ENCODE results near the gene KRT71.
"Not testable (repeated sequence)": the region's sequence is repeated elsewhere in the genome, so short reads cannot be mapped to it uniquely, and the experiment has no call there.

The KRT71 gene

GRCh38 chr12:52552681-52553195 is at the start of gene KRT71:
KRT71 (minus strand) TSS chr12:52553145; CDS start chr12:52553077, 68 bp downstream.
- no peak for TF ChIP-seq CTCF (IDR thresholded peaks at IDR 0.05; ENCODE audit: insufficient read depth, missing control alignments)
- no peak for DNase-seq (ENCODE audit: insufficient read length, low spot score)
- no peak for FAIRE-seq

GRCh38 chr12:52602552-52602951 is 49.6 kb upstream of the KRT71 start:
- TF ChIP-seq CTCF (IDR thresholded peaks at IDR 0.05; ENCODE audit: insufficient read depth, missing control alignments): no peak
- no peak for DNase-seq (ENCODE audit: insufficient read length, low spot score)
- FAIRE-seq: no peak

- TF ChIP-seq CTCF (IDR thresholded peaks at IDR 0.05; ENCODE audit: insufficient read depth, missing control alignments): no peak
- no peak for DNase-seq (ENCODE audit: insufficient read length, low spot score)
- no peak for FAIRE-seq
Observed at GRCh38 chr12:52601671-52602070, 48.7 kb upstream of the KRT71 start.

- DNase-seq (ENCODE audit: insufficient read length, low spot score): no peak
- FAIRE-seq: no peak
- no peak for TF ChIP-seq CTCF (IDR thresholded peaks at IDR 0.05; ENCODE audit: insufficient read depth, missing control alignments)
Observed at GRCh38 chr12:52600941-52601481, 48.1 kb upstream of the KRT71 start, which contains the start of gene KRT72. KRT72 (minus strand) TSS chr12:52601463; CDS start chr12:52601452, 11 bp downstream.

GRCh38 chr12:52600475-52600874 is 47.5 kb upstream of the KRT71 start:
- FAIRE-seq: no peak
- TF ChIP-seq CTCF (IDR thresholded peaks at IDR 0.05; ENCODE audit: insufficient read depth, missing control alignments): no peak
- DNase-seq (ENCODE audit: insufficient read length, low spot score): no peak

- no peak for TF ChIP-seq CTCF (IDR thresholded peaks at IDR 0.05; ENCODE audit: insufficient read depth, missing control alignments)
- FAIRE-seq (no peak), DNase-seq (ENCODE audit: insufficient read length, low spot score) (no peak)
Observed at GRCh38 chr12:52600071-52600470, 47.1 kb upstream of the KRT71 start.

- TF ChIP-seq CTCF (IDR thresholded peaks at IDR 0.05; ENCODE audit: insufficient read depth, missing control alignments): no peak
- FAIRE-seq: no peak
Observed at GRCh38 chr12:52598966-52599365, 46.0 kb upstream of the KRT71 start.

GRCh38 chr12:52594237-52594636 is 41.3 kb upstream of the KRT71 start:
- FAIRE-seq; DNase-seq (ENCODE audit: insufficient read length, low spot score): not testable (repeated sequence)

More at GRCh38 chr12:52598966-52599365, 46.0 kb upstream of the KRT71 start:
- no peak for DNase-seq (ENCODE audit: insufficient read length, low spot score)

Measured in D721Med (cell line).